ENCODE measurements around the gene FDXACB1.

The FDXACB1 gene

DNA sequence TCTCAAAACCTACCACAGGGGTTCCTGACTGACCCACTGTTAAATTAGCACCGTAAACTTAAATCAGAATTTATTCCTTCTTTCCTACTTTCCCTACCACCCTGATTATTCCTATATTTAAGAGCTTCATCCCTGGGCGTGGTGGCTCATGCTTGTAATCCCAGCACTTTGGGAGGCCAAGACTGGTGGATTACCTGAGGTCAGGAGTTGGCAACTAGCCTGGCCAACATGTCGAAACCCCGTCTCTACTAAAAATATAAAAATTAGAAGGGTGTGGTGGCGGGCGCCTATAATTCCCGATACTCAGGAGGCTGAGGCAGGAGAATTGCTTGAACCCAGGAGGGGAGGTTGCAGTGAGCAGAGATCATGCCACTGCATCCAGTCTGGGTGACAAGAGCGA, 27.9 kb downstream of the FDXACB1 start:
- H3K36me3 ChIP-seq (ENCODE audit: low read length): peaks cover 15% of the 10 kb centered on the region; the same call in 1 of the 2 replicates
- H3K4me2 ChIP-seq (ENCODE audit: low read depth, low read length, poor library complexity, severe bottlenecking): no peak overlapping the region
- no peaks in the 10 kb centered on the region for H3K9me3 ChIP-seq (ENCODE audit: insufficient read depth, low read length)
- no peak overlapping the region for H3K9ac ChIP-seq (ENCODE audit: low read length)
- H2AFZ ChIP-seq (ENCODE audit: low read depth, low read length, severe bottlenecking): no peak overlapping the region
- H4K20me1 ChIP-seq (ENCODE audit: low read depth, low read length): no peaks in the 10 kb centered on the region
- no peaks in the 10 kb centered on the region for H3K27me3 ChIP-seq (ENCODE audit: low read length)
- TF ChIP-seq, protein P1, sequence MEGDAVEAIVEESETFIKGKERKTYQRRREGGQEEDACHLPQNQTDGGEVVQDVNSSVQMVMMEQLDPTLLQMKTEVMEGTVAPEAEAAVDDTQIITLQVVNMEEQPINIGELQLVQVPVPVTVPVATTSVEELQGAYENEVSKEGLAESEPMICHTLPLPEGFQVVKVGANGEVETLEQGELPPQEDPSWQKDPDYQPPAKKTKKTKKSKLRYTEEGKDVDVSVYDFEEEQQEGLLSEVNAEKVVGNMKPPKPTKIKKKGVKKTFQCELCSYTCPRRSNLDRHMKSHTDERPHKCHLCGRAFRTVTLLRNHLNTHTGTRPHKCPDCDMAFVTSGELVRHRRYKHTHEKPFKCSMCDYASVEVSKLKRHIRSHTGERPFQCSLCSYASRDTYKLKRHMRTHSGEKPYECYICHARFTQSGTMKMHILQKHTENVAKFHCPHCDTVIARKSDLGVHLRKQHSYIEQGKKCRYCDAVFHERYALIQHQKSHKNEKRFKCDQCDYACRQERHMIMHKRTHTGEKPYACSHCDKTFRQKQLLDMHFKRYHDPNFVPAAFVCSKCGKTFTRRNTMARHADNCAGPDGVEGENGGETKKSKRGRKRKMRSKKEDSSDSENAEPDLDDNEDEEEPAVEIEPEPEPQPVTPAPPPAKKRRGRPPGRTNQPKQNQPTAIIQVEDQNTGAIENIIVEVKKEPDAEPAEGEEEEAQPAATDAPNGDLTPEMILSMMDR (IDR thresholded peaks at IDR 0.05; ENCODE audit: insufficient read depth, low read length, poor library complexity, severe bottlenecking): no peak
- no peak for TF ChIP-seq EZH2phosphoT487 (conservative IDR thresholded peaks at IDR 0.05; ENCODE audit: low read length)
- H3K4me3 ChIP-seq (ENCODE audit: insufficient read depth, low read length, poor library complexity, severe bottlenecking): no peak overlapping the region
- H3K27ac ChIP-seq (ENCODE audit: low read depth, low read length): no peak overlapping the region
- H3K79me2 ChIP-seq (ENCODE audit: insufficient read depth, low read length): no peaks in the 10 kb centered on the region
- no peaks in the 10 kb centered on the region for H3K9me2 ChIP-seq (replicated peaks; ENCODE audit: insufficient read depth, low read length)
- H3F3A ChIP-seq (ENCODE audit: insufficient read depth): peaks cover 5% of the 10 kb centered on the region; the same call in 1 of the 2 replicates

DNA sequence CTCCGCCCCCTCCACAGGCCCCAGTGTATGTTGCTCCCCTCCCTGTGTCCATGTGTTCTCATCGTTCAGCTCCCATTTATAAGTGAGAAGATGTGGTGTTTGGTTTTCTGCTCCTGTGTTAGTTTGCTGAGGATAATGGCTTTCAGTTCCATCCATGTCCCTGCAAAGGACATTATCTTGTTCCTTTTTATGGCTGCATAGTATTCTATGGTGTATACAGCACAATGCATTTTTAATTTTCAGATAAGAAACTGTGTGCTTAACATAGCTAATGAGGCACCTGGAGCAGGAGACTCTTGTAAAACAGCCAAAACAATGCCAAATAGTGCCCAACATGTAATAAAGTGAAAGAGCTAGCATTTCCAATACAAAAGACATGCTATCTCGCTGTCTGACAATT, 29.3 kb downstream of the FDXACB1 start:
- H3K9me3 ChIP-seq (ENCODE audit: insufficient read depth, low read length): no peaks in the 10 kb centered on the region
- no peak overlapping the region for H3K4me2 ChIP-seq (ENCODE audit: low read depth, low read length, poor library complexity, severe bottlenecking)
- no peak overlapping the region for H3K4me3 ChIP-seq (ENCODE audit: insufficient read depth, low read length, poor library complexity, severe bottlenecking)
- peaks cover 17% of the 10 kb centered on the region; the same call in 1 of the 2 replicates for H3K36me3 ChIP-seq (ENCODE audit: low read length)
- H3K9me2 ChIP-seq (replicated peaks; ENCODE audit: insufficient read depth, low read length): no peaks in the 10 kb centered on the region
- no peak for TF ChIP-seq EZH2phosphoT487 (conservative IDR thresholded peaks at IDR 0.05; ENCODE audit: low read length)
- TF ChIP-seq, protein P1 (IDR thresholded peaks at IDR 0.05; ENCODE audit: insufficient read depth, low read length, poor library complexity, severe bottlenecking): no peak
- no peak overlapping the region for H3K27ac ChIP-seq (ENCODE audit: low read depth, low read length)
- no peak overlapping the region for H3K9ac ChIP-seq (ENCODE audit: low read length)
- peaks cover 5% of the 10 kb centered on the region; the same call in 1 of the 2 replicates for H3F3A ChIP-seq (ENCODE audit: insufficient read depth)
- H3K27me3 ChIP-seq (ENCODE audit: low read length): no peaks in the 10 kb centered on the region
- no peak overlapping the region for H2AFZ ChIP-seq (ENCODE audit: low read depth, low read length, severe bottlenecking)
- no peaks in the 10 kb centered on the region for H4K20me1 ChIP-seq (ENCODE audit: low read depth, low read length)
- no peaks in the 10 kb centered on the region for H3K79me2 ChIP-seq (ENCODE audit: insufficient read depth, low read length)

DNA sequence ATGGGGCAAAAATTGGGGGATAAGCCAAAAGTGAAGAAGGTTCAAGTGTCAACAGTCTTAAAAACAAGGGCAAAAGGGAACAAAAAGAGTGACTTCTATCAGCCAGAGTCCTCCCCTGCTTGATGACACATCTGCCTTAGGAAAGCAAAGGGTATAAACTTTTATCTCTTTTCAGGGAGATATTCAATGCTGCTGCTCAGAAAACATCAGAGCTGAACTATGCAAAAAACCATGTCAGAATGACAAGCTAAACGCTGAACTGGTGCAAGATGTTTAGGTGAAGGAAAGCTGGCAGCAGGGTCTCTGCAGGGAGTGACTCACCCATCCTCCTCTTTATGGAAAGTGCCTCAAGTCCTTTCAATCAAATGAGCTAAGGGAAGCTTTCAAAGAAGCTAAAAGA, 32.3 kb downstream of the FDXACB1 start:
- Histone ChIP-seq H3K79me2 (ENCODE audit: insufficient read depth, low read length) (no peaks in the 10 kb centered on the region), H3K9ac (ENCODE audit: low read length) (no peak overlapping the region), H3F3A (ENCODE audit: insufficient read depth) (no peaks in the 10 kb centered on the region), H3K9me3 (ENCODE audit: insufficient read depth, low read length) (no peaks in the 10 kb centered on the region), H3K4me3 (ENCODE audit: insufficient read depth, low read length, poor library complexity, severe bottlenecking) (no peak overlapping the region), H4K20me1 (ENCODE audit: low read depth, low read length) (no peaks in the 10 kb centered on the region), H3K27ac (ENCODE audit: low read depth, low read length) (no peak overlapping the region), H3K36me3 (ENCODE audit: low read length) (peaks cover 8% of the 10 kb centered on the region; the same call in 1 of the 2 replicates), H2AFZ (ENCODE audit: low read depth, low read length, severe bottlenecking) (no peak overlapping the region), H3K9me2 (replicated peaks; ENCODE audit: insufficient read depth, low read length) (no peaks in the 10 kb centered on the region), H3K27me3 (ENCODE audit: low read length) (no peaks in the 10 kb centered on the region), H3K4me2 (ENCODE audit: low read depth, low read length, poor library complexity, severe bottlenecking) (no peak overlapping the region)
- TF ChIP-seq, protein P1 (IDR thresholded peaks at IDR 0.05; ENCODE audit: insufficient read depth, low read length, poor library complexity, severe bottlenecking): no peak
- no peak for TF ChIP-seq EZH2phosphoT487 (conservative IDR thresholded peaks at IDR 0.05; ENCODE audit: low read length)
